B cell (primary cell): ENCODE data around the gene ACAP1.

Source experiments
- CTCF ChIP-seq: fragments of 200-600 bp; IDR thresholded peaks from one replicate; pipeline ENCODE4 v1.8.0; 2022; ENCODE audit warnings: antibody characterized with exemption, mild to moderate bottlenecking
- EZH2 ChIP-seq: IDR thresholded peaks from 2 replicates; pipeline ENCODE4 v1.6.1; 2012; ENCODE audit warnings: borderline replicate concordance, low read depth, mild to moderate bottlenecking, moderate library complexity, low read length; ENCODE audit not compliant: insufficient read depth, poor library complexity, severe bottlenecking

GRCh38 chr17:7330638-7331015 lies 5.7 kb upstream of the ACAP1 start:
- TF ChIP-seq CTCF, result no peak
- no peak for TF ChIP-seq EZH2
